ENCODE measurements around the gene RAB11FIP4. TPM values are rescaled to one million over a fixed set of nuclear protein-coding genes. Genes with fewer than 3 reads are reported as not detected.
"Not testable (repeated sequence)": the region's sequence is repeated elsewhere in the genome, so short reads cannot be mapped to it uniquely, and the experiment has no call there.

The RAB11FIP4 gene
- polyA plus RNA-seq, 1 of the 3 experiments (the other 2 are of a cell fraction) = 9.4 TPM

DNA sequence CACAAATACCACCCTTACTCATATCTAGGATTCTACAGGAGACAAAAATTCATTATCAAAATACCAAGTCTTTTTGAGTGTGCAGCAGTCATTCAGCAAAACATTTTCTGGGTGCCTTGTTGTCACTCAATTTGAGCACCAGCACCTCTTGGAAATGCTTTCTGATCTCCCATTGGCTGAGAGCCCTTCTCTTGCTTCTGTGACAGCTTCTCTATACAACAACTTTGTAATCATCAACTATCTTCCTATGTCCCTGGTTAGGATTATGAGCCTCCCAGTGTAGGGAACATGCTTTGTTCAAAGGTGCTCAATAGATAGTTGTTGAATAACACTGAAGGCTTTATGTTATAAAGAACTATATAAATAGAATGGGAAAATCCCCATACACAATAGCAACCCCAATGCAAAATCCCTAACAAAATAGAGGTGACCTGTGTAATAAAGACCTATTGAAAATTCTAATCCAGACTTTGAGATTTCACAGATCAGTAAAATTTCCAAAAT lies 10.3 kb upstream of the RAB11FIP4 start:
- Histone ChIP-seq H3K9me2 (no peaks in the 10 kb centered on the region), H3K4me2 (no peak overlapping the region), H3K9me3 (no peaks in the 10 kb centered on the region), H3F3A (replicated peaks; ENCODE audit: insufficient read depth) (peaks cover 6% of the 10 kb centered on the region), H3K4me1 (ENCODE audit: control insufficient read depth in 1 of 2, insufficient read depth in 2 of 2, low read depth in 1 of 2, low read length in 1 of 2) (no peaks in the 10 kb centered on the region; a peak in 1 of 4 replicates), H3K36me3 (replicated peaks in 1 of 2; ENCODE audit: control insufficient read depth in 1 of 2, insufficient read depth in 2 of 2, low read length in 1 of 2) (peaks cover 34 to 36% of the 10 kb centered on the region in 2 experiments), H3K79me2 (ENCODE audit: insufficient read depth) (no peaks in the 10 kb centered on the region), H2AFZ (ENCODE audit: low read depth) (no peak overlapping the region), H3K27ac (ENCODE audit: low read depth in 2 of 2, low read length in 1 of 2) (no peak overlapping the region), H3K4me3 (ENCODE audit: low read depth in 2 of 2, low read length in 1 of 2) (no peak overlapping the region), H3K27me3 (ENCODE audit: insufficient read depth) (no peaks in the 10 kb centered on the region), H3K9ac (no peak overlapping the region), H4K20me1 (ENCODE audit: insufficient read depth) (no peaks in the 10 kb centered on the region)
- TF ChIP-seq POLR2AphosphoS5 (IDR thresholded peaks at IDR 0.05; ENCODE audit: low read depth, low read length) (no peak), GABPA (IDR thresholded peaks at IDR 0.05; ENCODE audit: low read depth) (no peak), MXI1 (IDR thresholded peaks at IDR 0.05; ENCODE audit: low read depth, low read length) (no peak), RFX5 (IDR thresholded peaks at IDR 0.05; ENCODE audit: low read length) (no peak), FOXM1 (IDR thresholded peaks at IDR 0.05; ENCODE audit: low read depth) (no peak), EP300 (IDR thresholded peaks at IDR 0.05; ENCODE audit: borderline replicate concordance in 1 of 2, low read depth in 1 of 2, low read length in 1 of 2) (no peak), YY1 (IDR thresholded peaks at IDR 0.05; ENCODE audit: low read depth) (no peak), TCF12 (IDR thresholded peaks at IDR 0.05) (no peak), MEF2A (IDR thresholded peaks at IDR 0.05; ENCODE audit: borderline replicate concordance, low read depth) (no peak), SMC3 (IDR thresholded peaks at IDR 0.05; ENCODE audit: low read depth, low read length) (no peak), TEAD4 (IDR thresholded peaks at IDR 0.05; ENCODE audit: borderline replicate concordance, insufficient read depth) (no peak), JUND (IDR thresholded peaks at IDR 0.05) (no peak), EZH2phosphoT487 (IDR thresholded peaks at IDR 0.05; ENCODE audit: borderline replicate concordance, low read depth) (no peak), RXRA (IDR thresholded peaks at IDR 0.05; ENCODE audit: borderline replicate concordance, low read depth) (no peak)
- TF ChIP-seq, protein P1, sequence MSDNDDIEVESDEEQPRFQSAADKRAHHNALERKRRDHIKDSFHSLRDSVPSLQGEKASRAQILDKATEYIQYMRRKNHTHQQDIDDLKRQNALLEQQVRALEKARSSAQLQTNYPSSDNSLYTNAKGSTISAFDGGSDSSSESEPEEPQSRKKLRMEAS (IDR thresholded peaks at IDR 0.05; ENCODE audit: low read depth) = no peak
- TF ChIP-seq, protein P2, sequence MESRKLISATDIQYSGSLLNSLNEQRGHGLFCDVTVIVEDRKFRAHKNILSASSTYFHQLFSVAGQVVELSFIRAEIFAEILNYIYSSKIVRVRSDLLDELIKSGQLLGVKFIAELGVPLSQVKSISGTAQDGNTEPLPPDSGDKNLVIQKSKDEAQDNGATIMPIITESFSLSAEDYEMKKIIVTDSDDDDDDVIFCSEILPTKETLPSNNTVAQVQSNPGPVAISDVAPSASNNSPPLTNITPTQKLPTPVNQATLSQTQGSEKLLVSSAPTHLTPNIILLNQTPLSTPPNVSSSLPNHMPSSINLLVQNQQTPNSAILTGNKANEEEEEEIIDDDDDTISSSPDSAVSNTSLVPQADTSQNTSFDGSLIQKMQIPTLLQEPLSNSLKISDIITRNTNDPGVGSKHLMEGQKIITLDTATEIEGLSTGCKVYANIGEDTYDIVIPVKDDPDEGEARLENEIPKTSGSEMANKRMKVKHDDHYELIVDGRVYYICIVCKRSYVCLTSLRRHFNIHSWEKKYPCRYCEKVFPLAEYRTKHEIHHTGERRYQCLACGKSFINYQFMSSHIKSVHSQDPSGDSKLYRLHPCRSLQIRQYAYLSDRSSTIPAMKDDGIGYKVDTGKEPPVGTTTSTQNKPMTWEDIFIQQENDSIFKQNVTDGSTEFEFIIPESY (IDR thresholded peaks at IDR 0.05; ENCODE audit: borderline replicate concordance, low read depth) = no peak
- TF ChIP-seq, protein P3, sequence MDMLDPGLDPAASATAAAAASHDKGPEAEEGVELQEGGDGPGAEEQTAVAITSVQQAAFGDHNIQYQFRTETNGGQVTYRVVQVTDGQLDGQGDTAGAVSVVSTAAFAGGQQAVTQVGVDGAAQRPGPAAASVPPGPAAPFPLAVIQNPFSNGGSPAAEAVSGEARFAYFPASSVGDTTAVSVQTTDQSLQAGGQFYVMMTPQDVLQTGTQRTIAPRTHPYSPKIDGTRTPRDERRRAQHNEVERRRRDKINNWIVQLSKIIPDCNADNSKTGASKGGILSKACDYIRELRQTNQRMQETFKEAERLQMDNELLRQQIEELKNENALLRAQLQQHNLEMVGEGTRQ (IDR thresholded peaks at IDR 0.05; ENCODE audit: borderline replicate concordance, low read depth, low read length) = no peak
- TF ChIP-seq, protein P4, sequence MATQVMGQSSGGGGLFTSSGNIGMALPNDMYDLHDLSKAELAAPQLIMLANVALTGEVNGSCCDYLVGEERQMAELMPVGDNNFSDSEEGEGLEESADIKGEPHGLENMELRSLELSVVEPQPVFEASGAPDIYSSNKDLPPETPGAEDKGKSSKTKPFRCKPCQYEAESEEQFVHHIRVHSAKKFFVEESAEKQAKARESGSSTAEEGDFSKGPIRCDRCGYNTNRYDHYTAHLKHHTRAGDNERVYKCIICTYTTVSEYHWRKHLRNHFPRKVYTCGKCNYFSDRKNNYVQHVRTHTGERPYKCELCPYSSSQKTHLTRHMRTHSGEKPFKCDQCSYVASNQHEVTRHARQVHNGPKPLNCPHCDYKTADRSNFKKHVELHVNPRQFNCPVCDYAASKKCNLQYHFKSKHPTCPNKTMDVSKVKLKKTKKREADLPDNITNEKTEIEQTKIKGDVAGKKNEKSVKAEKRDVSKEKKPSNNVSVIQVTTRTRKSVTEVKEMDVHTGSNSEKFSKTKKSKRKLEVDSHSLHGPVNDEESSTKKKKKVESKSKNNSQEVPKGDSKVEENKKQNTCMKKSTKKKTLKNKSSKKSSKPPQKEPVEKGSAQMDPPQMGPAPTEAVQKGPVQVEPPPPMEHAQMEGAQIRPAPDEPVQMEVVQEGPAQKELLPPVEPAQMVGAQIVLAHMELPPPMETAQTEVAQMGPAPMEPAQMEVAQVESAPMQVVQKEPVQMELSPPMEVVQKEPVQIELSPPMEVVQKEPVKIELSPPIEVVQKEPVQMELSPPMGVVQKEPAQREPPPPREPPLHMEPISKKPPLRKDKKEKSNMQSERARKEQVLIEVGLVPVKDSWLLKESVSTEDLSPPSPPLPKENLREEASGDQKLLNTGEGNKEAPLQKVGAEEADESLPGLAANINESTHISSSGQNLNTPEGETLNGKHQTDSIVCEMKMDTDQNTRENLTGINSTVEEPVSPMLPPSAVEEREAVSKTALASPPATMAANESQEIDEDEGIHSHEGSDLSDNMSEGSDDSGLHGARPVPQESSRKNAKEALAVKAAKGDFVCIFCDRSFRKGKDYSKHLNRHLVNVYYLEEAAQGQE (IDR thresholded peaks at IDR 0.05; ENCODE audit: low read depth, low read length) = no peak
- ChIA-PET POLR2A (no interaction called here), CTCF (interaction anchor here (2.8 kb wide), 1 partner anchor 8 kb away, joined by 8 read pairs; no protein-coding TSS in a partner anchor)
- no peak for DNase-seq

DNA sequence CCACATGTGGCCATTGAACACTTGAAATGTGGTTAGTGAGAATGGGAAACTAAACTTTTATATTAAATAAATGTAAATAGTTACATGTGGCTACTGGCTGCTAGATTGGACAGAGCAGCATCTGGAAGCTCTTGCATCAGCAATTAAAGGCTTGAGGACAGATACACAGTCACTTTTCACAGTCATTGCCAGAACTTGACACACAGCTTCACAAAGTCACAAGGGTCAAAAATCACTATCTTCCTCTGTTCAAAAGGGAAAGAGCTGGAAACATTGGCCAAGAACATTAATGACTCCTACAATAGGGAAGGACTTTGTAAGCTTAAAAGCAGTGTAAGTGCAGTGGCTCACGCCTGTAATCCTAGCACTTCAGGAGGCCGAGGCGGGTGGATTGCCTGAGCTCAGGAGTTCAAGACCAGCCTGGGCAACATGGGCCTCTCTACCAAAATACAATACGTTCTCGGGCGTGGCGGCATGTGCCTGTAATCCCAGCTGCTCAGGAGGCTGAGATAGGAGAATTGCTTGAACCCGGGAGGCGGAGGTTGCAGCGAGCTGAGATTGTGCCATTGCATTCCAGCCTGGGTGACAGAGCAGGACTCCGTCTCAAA lies 8.7 kb upstream of the RAB11FIP4 start:
- H3K9ac ChIP-seq; H3K27me3 ChIP-seq (ENCODE audit: insufficient read depth); H3K27ac ChIP-seq (ENCODE audit: low read depth in 2 of 2, low read length in 1 of 2); H3K79me2 ChIP-seq (ENCODE audit: insufficient read depth); H4K20me1 ChIP-seq (ENCODE audit: insufficient read depth); H2AFZ ChIP-seq (ENCODE audit: low read depth); H3K4me1 ChIP-seq (ENCODE audit: control insufficient read depth in 1 of 2, insufficient read depth in 2 of 2, low read depth in 1 of 2, low read length in 1 of 2); DNase-seq; H3K9me3 ChIP-seq; H3K4me2 ChIP-seq; H3K9me2 ChIP-seq; POLR2A ChIA-PET; H3K4me3 ChIP-seq (ENCODE audit: low read depth in 2 of 2, low read length in 1 of 2): not testable (repeated sequence)
- Histone ChIP-seq H3K36me3 (replicated peaks in 1 of 2; ENCODE audit: control insufficient read depth in 1 of 2, insufficient read depth in 2 of 2, low read length in 1 of 2) (peaks cover 24 to 25% of the 10 kb centered on the region in 2 experiments), H3F3A (replicated peaks; ENCODE audit: insufficient read depth) (peaks cover 13% of the 10 kb centered on the region)
- WGBS (ENCODE audit: low lambda C conversion rate) = 94% methylated on average over 11 of the region's 11 CpGs
- CTCF ChIA-PET = interaction anchor here (0.6 to 2.8 kb wide), 3 partner anchors 10 to 144 kb away, joined by 3 to 8 read pairs (median 7); no protein-coding TSS in a partner anchor
